Activated CD4-positive, alpha-beta T cell treated with anti-CD3 and anti-CD28 coated beads, Interleukin-10, Interleukin-2, amounts not matched to agents 100 ng/mL and 50 ng/mL, durations not matched to agents 16 hours and 8 hours (primary cell): Measurements from ENCODE around the gene LEMD1.
"Not testable (repeated sequence)": the region's sequence is repeated elsewhere in the genome, so short reads cannot be mapped to it uniquely, and the experiment has no call there.

Source experiments
- DNase-seq: peaks from one replicate; pipeline ENCODE4 v3.0.0-alpha.2; 2020

The LEMD1 gene

DNA sequence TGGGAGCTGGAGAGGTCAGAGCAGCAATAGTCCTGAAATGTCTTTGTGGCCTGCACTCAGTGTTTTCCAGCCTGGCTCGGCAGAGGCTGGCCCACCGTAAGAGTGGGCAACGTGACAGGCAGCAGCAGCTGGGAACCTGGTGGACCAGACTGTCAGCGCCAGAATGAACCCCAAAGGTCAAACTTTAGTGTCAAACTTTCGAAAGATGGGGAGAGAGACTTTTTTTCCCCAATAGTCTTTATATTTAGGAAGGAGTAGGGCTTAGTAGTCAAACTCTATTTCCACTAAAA, 23.7 kb upstream of the LEMD1 start:
- DNase-seq: no peak

- DNase-seq: no peak
These were observed 23.2 kb upstream of the LEMD1 start for GRCh38 chr1:205444931-205445645.

- DNase-seq: no peak
These were observed 22.6 kb upstream of the LEMD1 start for GRCh38 chr1:205444300-205444930.

GRCh38 chr1:205443585-205444299, 21.9 kb upstream of the LEMD1 start:
- no peak for DNase-seq

DNA sequence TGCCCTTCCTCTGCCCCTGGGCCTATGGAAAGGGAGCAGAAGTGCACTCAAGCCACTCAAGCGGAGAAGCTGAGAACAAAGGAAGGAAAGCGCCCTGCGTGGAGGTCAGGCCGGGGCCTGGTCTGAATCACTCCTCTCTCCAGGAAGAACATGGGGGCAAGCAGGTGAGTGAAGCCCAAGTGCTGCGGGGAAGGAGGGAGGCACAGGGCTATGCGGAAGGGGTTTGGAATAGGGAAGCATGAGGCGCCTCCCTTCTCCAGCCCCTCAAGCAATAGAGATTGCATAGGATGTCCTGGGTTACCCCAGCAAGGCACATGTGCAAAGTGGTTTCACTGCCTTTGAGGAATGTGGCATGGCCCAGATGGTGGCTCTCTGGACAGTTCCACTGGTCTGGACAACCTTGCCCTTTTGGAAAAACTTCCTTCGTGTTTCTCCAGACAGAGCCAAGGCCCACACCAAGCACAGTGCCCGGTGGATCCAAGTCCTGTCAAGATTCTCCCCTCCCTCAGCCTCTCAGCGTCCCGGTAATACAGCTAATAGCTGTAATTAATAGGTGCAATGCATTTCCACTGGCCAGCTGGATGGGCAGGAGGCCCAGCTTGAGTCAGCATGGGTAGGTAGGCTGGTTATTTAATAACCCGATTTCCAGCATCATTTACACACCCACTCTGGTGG, 20.3 kb upstream of the LEMD1 start:
- DNase-seq: no peak

- no peak for DNase-seq
These were observed 19.8 kb upstream of the LEMD1 start for GRCh38 chr1:205441716-205442050.

DNA sequence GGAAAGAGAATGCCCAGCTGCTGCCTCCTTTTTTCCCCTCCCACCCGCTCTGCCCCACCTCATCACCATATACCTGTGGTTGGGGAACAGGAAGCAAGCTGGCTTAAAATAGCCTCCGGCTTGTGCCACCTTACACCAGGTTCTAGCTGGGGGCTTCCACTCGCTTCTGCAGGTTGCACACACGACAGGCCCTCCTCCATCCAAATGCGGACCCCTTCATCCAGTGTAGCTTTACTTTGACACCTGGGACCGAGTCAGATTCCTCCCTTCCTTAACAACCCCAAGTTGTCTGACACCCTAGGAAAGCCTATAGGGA, 19.4 kb upstream of the LEMD1 start:
- no peak for DNase-seq

- DNase-seq: peak; percentile 89
These were observed 18.8 kb upstream of the LEMD1 start for GRCh38 chr1:205440476-205441317.

DNA sequence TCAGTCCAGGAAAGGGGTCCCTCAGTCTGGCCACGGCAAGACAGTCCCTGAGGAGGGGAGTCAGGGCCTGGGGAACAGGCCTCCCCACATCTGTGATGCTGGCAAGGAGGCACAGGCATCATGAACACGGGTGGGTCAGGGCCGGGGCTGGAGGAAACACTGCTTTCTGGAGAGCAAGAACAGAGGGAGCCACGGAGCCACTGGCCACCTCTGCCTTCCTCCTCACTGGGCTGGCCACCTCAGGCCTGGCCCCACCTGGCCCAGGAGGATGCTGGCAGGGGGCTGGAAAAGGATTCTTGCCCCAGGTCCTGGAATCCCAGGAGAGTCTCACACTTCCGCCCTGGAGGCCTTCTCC, 18.2 kb upstream of the LEMD1 start:
- no peak for DNase-seq

DNA sequence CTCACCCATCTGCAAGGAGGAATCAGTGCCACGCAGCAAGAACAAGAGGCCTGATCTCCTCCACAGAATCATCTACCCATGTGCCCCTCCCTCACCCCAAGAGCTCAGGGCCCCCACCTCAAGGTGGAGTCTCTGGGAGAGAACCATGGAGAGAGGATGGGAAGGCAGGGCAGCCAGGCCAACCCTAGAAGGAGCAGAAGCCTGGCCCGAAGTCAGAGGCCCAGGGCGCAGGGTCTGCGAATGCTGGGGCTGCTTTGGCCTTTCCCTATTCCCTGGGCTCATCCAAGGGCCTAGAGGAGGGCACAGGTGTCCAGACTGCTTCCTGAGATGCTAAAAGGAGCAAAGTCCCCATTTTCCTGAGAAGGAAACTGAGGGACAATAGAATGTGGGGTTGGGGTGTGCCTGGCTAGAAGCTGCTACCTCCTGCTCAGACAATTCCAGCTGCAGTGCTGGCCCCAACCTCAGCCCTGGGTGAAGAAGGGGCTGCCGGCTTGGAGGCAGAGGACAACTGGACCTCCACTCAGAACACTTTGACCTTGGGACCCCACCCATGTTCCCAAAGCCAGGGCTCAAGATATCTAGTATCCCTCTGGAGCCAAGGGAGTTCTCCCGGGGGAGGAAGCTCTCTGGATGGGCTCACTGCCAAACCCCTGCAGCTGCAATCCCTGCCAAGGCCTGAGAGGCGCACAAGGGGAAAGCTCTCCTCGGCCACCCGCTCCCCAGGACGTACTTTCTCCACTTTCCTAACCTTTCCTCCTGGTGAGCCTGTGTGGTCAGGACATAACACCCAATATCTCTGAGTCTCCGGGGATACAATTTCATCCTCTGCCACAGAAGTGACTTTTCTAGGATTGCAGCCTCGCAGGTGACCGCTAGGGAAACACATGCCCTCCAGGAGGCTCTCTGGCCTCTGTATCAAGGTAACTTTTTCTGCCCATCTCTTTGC, 16.6 kb upstream of the LEMD1 start:
- DNase-seq: no peak

- DNase-seq: no peak
These were observed 15.7 kb upstream of the LEMD1 start for GRCh38 chr1:205437570-205437969.

- DNase-seq: no peak
These were observed 15.0 kb upstream of the LEMD1 start for GRCh38 chr1:205436776-205437410.

- no peak for DNase-seq
These were observed 14.0 kb upstream of the LEMD1 start for GRCh38 chr1:205435578-205436573.

DNA sequence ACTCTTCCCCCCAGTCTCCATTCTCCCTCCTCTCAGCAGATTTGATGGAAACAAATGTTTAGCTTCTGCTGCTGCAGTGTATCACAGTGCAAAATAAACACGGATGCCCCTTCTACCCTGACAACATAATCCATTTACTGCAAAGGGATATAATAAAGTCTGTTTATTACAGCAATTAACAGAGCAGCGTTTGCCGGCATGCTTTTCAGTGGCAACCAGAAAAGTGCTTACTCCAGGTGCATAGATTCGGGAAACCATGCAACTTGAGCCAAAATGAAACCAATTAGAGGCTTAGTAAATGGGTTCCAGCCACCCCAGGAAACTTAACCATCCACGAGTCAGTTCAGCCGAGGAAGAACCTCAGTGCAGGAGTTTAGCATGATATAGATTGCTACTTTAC, 12.9 kb upstream of the LEMD1 start:
- DNase-seq: no peak

DNA sequence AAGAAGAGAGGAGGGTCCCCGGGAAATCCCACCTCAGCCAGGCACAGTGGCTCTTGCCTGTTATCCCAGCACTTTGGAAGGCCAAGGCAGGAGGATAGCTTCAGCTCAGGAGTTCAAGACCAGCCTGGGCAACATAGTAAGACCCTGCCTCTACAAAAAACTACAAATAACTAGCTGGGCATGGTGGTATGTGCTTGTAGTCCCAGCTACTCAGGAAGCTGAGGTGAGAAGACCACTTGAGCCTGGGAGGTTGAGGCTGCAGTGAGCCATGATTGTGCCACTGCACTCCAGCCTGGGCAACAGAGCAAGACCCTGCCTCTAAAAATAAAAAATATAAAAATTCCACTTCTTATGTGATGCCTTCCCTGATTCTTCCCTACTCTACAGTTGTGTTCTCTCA, 10.8 kb upstream of the LEMD1 start:
- not testable (repeated sequence) for DNase-seq

DNA sequence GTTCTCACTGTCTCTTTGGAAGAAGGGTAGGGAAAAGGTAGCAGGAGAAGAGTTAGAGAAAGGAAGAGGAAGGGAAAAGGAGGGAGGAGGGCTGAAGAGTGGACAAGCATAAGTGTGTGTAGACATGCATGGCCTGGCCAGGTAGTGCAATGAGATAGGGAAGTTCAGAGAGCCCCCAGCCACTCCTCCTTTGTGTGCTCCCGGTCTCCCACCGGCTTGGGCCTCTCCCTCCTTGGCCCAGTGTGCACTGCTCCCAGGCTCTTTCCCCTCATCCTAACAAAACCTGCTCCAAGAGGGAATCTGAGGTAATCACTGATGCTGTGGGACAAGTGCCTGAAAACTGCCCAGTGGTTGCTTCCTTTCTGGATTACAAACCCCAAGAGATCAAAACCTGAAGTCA, 10.3 kb upstream of the LEMD1 start:
- no peak for DNase-seq

GRCh38 chr1:205430696-205431305, 8.9 kb upstream of the LEMD1 start:
- DNase-seq: peak; percentile 40

DNA sequence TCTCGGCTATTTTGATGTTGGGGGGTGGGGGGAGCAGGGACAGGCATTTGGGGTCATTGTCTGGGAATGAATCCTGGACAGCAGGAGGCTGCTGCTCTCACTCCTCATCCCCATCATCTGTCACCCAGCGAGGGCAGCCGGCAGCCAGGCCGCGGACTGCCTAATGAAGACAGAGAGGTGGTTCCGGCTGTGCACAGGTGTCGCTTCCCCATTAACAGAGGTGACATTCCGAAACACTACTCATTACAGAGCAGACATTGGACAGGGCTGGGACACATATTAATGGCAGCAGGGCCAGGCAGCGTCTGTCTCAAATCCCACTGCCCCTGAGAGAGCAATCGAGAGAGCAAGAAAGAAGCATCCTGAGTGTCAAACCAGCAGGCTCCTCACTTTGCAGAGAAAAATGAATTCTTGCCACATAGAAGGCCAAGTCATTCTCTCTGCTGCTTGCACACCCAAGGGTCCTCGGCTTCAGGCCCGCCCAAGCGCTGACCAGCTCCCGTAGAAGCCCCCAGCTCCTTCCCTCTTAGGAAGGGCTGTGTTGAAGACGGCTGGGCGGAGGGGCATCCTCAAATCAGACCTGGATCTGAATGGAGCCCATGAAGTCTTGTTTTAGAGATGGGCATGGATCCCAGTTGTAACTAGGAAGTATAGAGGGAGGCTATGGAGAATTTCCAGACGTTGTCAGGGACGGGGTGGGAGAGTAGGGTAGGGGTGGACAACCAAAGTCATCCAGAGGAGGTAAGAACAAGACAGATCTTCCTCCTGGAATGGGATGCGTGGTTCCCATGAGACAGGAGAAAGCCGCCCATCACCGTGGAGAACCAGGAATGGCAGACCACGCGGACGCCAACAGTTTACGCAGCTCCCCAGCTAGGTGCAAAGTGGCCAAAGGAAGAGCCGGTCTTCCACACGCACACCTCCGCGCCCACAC, 8.2 kb upstream of the LEMD1 start:
- DNase-seq: no peak
